ENCODE data around the gene FGF14. TPM values are rescaled to one million over a fixed set of nuclear protein-coding genes. Genes with fewer than 3 reads are reported as not detected.

Gene FGF14
- total and polyA plus RNA-seq, 2 experiments from 2014 or later: 0.73 TPM; not detected in 1

DNA sequence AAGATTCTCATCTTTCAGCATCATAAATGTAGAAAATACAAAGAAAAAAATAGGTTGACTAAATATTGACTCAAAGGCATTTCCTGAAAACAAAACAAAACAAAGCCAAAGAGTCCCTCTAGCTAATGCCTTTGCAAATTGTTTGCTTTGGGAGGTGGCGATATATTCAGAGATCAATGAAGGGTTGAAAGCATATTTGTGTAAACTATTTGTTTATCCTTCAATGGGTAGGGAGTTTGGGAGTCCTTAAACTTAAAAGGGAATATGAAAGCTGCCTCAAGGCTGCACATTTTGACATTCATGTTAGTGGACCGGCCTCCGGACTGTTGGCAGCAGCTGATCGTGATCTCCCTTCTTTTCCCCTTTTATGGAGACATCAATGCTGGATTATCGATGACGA lies 691.9 kb downstream of the FGF14 start:
- no peak overlapping the region for H3K27ac ChIP-seq
- DNase-seq (ENCODE audit: low spot score): no peak

GRCh38 chr13:101708115-101708514 lies 693.7 kb downstream of the FGF14 start:
- H3K4me2 ChIP-seq: no peak overlapping the region
- no peaks in the 10 kb centered on the region for H3K36me3 ChIP-seq (replicated peaks; ENCODE audit: insufficient read depth, low read depth)
- H3K9me2 ChIP-seq (replicated peaks; ENCODE audit: insufficient read depth): no peaks in the 10 kb centered on the region
- H3K4me3 ChIP-seq: no peak overlapping the region
- H3K4me1 ChIP-seq (ENCODE audit: insufficient read depth): no peaks in the 10 kb centered on the region
- TF ChIP-seq CTCF (IDR thresholded peaks at IDR 0.05; ENCODE audit: poor library complexity) (no peak), EZH2phosphoT487 (IDR thresholded peaks at IDR 0.05; ENCODE audit: low read depth, severe bottlenecking, unreplicated experiment) (no peak), EZH2 (IDR thresholded peaks at IDR 0.05; ENCODE audit: borderline replicate concordance) (no peak)
- no peaks in the 10 kb centered on the region for H4K20me1 ChIP-seq (ENCODE audit: insufficient read depth, poor library complexity, severe bottlenecking)
- H2AFZ ChIP-seq: no peak overlapping the region
- DNase-seq (ENCODE audit: low spot score): no peak
- H3K9me3 ChIP-seq (ENCODE audit: low read depth): no peaks in the 10 kb centered on the region
- 82% methylated on average over 1 of the region's 1 CpG for WGBS (ENCODE audit: low lambda C conversion rate, missing lambda C conversion rate)
- H3K79me2 ChIP-seq: no peaks in the 10 kb centered on the region
- H3K27ac ChIP-seq: no peak overlapping the region
- no peaks in the 10 kb centered on the region for H3K27me3 ChIP-seq

More for the DNA sequence above, 691.9 kb downstream of the FGF14 start:
- no peaks in the 10 kb centered on the region for H3K79me2 ChIP-seq
- H2AFZ ChIP-seq: no peak overlapping the region
- no peaks in the 10 kb centered on the region for H3K27me3 ChIP-seq
- no peaks in the 10 kb centered on the region for H3K4me1 ChIP-seq (ENCODE audit: insufficient read depth)
- no peaks in the 10 kb centered on the region for H3K9me2 ChIP-seq (replicated peaks; ENCODE audit: insufficient read depth)
- WGBS (ENCODE audit: low lambda C conversion rate, missing lambda C conversion rate): 81% methylated on average over 6 of the region's 6 CpGs
- H3K4me2 ChIP-seq: no peak overlapping the region
- H3K4me3 ChIP-seq: no peak overlapping the region
- H3K36me3 ChIP-seq (replicated peaks; ENCODE audit: insufficient read depth, low read depth): no peaks in the 10 kb centered on the region
- H3K9me3 ChIP-seq (ENCODE audit: low read depth): no peaks in the 10 kb centered on the region
- no peak for TF ChIP-seq EZH2 (IDR thresholded peaks at IDR 0.05; ENCODE audit: borderline replicate concordance)
- TF ChIP-seq EZH2phosphoT487 (IDR thresholded peaks at IDR 0.05; ENCODE audit: low read depth, severe bottlenecking, unreplicated experiment): no peak
- no peak for TF ChIP-seq CTCF (IDR thresholded peaks at IDR 0.05; ENCODE audit: poor library complexity)
- no peaks in the 10 kb centered on the region for H4K20me1 ChIP-seq (ENCODE audit: insufficient read depth, poor library complexity, severe bottlenecking)

DNA sequence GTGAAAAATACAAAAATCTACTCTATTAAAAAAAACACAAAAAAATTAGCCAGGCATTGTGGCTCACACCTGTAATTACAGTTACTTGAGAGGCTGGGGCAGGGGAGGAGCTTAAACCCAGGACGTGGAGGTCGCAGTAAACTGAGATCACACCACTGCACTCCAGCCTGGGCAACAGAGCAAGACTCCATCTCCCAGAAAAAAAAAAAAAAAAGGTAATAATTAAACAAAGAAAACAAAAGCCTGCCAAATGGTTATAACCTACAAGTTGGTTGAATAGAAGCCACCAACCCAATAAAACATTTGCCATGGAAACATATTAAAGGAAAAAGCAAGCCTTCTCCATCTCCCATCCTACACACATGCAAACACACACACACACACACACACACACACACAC lies 694.2 kb downstream of the FGF14 start:
- no peaks in the 10 kb centered on the region for H3K27me3 ChIP-seq

More for the DNA sequence above, 694.2 kb downstream of the FGF14 start:
- TF ChIP-seq CTCF (IDR thresholded peaks at IDR 0.05; ENCODE audit: poor library complexity) (no peak), EZH2phosphoT487 (IDR thresholded peaks at IDR 0.05; ENCODE audit: low read depth, severe bottlenecking, unreplicated experiment) (no peak), EZH2 (IDR thresholded peaks at IDR 0.05; ENCODE audit: borderline replicate concordance) (no peak)
- WGBS (ENCODE audit: low lambda C conversion rate, missing lambda C conversion rate): 86% methylated on average over 2 of the region's 2 CpGs
- Histone ChIP-seq H3K4me2 (no peak overlapping the region), H4K20me1 (ENCODE audit: insufficient read depth, poor library complexity, severe bottlenecking) (no peaks in the 10 kb centered on the region), H2AFZ (no peak overlapping the region), H3K9me2 (replicated peaks; ENCODE audit: insufficient read depth) (no peaks in the 10 kb centered on the region), H3K79me2 (no peaks in the 10 kb centered on the region), H3K4me3 (no peak overlapping the region), H3K4me1 (ENCODE audit: insufficient read depth) (no peaks in the 10 kb centered on the region), H3K36me3 (replicated peaks; ENCODE audit: insufficient read depth, low read depth) (no peaks in the 10 kb centered on the region), H3K27ac (no peak overlapping the region), H3K9me3 (ENCODE audit: low read depth) (no peaks in the 10 kb centered on the region)
- DNase-seq (ENCODE audit: low spot score): no peak
